ENCODE measurements around the gene CACNA1I. TPM values are rescaled to one million over a fixed set of nuclear protein-coding genes. Genes with fewer than 3 reads are reported as not detected.

The CACNA1I gene
- total and polyA plus RNA-seq, 2 experiments from 2014 or later: 0.42 to 2.4 TPM

- no peaks in the 10 kb centered on the region for H3F3A ChIP-seq (replicated peaks; ENCODE audit: low read depth)
- no peaks in the 10 kb centered on the region for H3K9me3 Mint-ChIP-seq
- no peaks in the 10 kb centered on the region for H3K36me3 ChIP-seq (ENCODE audit: insufficient read depth)
- H3K4me1 Mint-ChIP-seq: peaks cover 11% of the 10 kb centered on the region
- no peak overlapping the region for H2AFZ ChIP-seq
- H3K27me3 Mint-ChIP-seq (ENCODE audit: insufficient read depth, low read depth, poor library complexity): peaks cover 5% of the 10 kb centered on the region
- no peak for TF ChIP-seq ETS1 (IDR thresholded peaks at IDR 0.05)
- TF ChIP-seq EZH2phosphoT487 (IDR thresholded peaks at IDR 0.05; ENCODE audit: unreplicated experiment): no peak
- TF ChIP-seq STAT1 (IDR thresholded peaks at IDR 0.05; ENCODE audit: unreplicated experiment): no peak
- no peak for TF ChIP-seq REST (IDR thresholded peaks at IDR 0.05; ENCODE audit: unreplicated experiment)
- TF ChIP-seq CTCF (conservative IDR thresholded peaks at IDR 0.05; ENCODE audit: low read depth in 2 of 2): no peak
- no peak for TF ChIP-seq CREB1 (CRISPR knock-in tag; IDR thresholded peaks at IDR 0.05; ENCODE audit: low read depth)
- TF ChIP-seq ZNF462 (CRISPR knock-in tag; IDR thresholded peaks at IDR 0.05): no peak
- TF ChIP-seq POLR2AphosphoS5 (IDR thresholded peaks at IDR 0.05; ENCODE audit: low read depth): no peak
- TF ChIP-seq ZNF114 (CRISPR knock-in tag; IDR thresholded peaks at IDR 0.05): no peak
- TF ChIP-seq JUNB (IDR thresholded peaks at IDR 0.05; ENCODE audit: unreplicated experiment): no peak
- no peaks in the 10 kb centered on the region for H3K36me3 Mint-ChIP-seq (ENCODE audit: low read depth)
- no peaks in the 10 kb centered on the region for H3K27me3 ChIP-seq (ENCODE audit: insufficient read depth)
- H3K4me3 Mint-ChIP-seq: no peak overlapping the region
- H3K4me1 ChIP-seq (ENCODE audit: insufficient read depth): peaks cover 4% of the 10 kb centered on the region; the same call in 1 of the 2 replicates
- H3K4me2 ChIP-seq: no peak overlapping the region
- ATAC-seq: no peak
- H3K4me3 ChIP-seq: no peak overlapping the region
- no peak for DNase-seq (ENCODE audit: low spot score)
- H4K20me1 ChIP-seq (replicated peaks; ENCODE audit: insufficient read depth): no peaks in the 10 kb centered on the region
- no peaks in the 10 kb centered on the region for H3K79me2 ChIP-seq (replicated peaks; ENCODE audit: insufficient read depth)
- H3K9me2 ChIP-seq (ENCODE audit: insufficient read depth): no peaks in the 10 kb centered on the region
- no peak overlapping the region for H3K27ac ChIP-seq (ENCODE audit: low read depth)
- no peak overlapping the region for H3K27ac Mint-ChIP-seq
Observed at GRCh38 chr22:39577366-39577765, 6.8 kb downstream of the CACNA1I start.

Data from GM23338 (cell line).